ENCODE data around the gene DYNLT3.

- TF ChIP-seq, protein P1, sequence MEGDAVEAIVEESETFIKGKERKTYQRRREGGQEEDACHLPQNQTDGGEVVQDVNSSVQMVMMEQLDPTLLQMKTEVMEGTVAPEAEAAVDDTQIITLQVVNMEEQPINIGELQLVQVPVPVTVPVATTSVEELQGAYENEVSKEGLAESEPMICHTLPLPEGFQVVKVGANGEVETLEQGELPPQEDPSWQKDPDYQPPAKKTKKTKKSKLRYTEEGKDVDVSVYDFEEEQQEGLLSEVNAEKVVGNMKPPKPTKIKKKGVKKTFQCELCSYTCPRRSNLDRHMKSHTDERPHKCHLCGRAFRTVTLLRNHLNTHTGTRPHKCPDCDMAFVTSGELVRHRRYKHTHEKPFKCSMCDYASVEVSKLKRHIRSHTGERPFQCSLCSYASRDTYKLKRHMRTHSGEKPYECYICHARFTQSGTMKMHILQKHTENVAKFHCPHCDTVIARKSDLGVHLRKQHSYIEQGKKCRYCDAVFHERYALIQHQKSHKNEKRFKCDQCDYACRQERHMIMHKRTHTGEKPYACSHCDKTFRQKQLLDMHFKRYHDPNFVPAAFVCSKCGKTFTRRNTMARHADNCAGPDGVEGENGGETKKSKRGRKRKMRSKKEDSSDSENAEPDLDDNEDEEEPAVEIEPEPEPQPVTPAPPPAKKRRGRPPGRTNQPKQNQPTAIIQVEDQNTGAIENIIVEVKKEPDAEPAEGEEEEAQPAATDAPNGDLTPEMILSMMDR (IDR thresholded peaks at IDR 0.05), result no peak
- no peak for TF ChIP-seq POLR2AphosphoS5 (IDR thresholded peaks at IDR 0.05)
- no peak for TF ChIP-seq POLR2A (IDR thresholded peaks at IDR 0.05)
- no peak for TF ChIP-seq EP300 (IDR thresholded peaks at IDR 0.05)
Observed at GRCh38 chrX:37809970-37810369, 37.4 kb downstream of the DYNLT3 start.

Data from suprapubic skin (tissue), 4 donors.